Smooth muscle cell (in vitro differentiated cells): ENCODE data around the gene ZNF793. TPM values are rescaled to one million over a fixed set of nuclear protein-coding genes. Genes with fewer than 3 reads are reported as not detected.

ENCODE experiments used
- DNase-seq: peaks from one replicate; lab custom pipeline; 2025; ENCODE audit not compliant: unreplicated experiment; lab: John Stamatoyannopoulos, UW
- H2AFZ ChIP-seq: fragments of 200-600 bp; sonication (generic); 2 replicates; pipeline ENCODE4 v1.6.0; 2016; ENCODE audit warnings: antibody characterized with exemption, low read depth, mild to moderate bottlenecking
- H3F3A ChIP-seq: fragments of 200-600 bp; sonication (generic); 2 replicates; pipeline ENCODE4 v1.6.0; 2017; ENCODE audit warnings: antibody characterized with exemption, low read depth
- H3K27ac ChIP-seq: fragments of 200-600 bp; sonication (generic); 2 replicates; pipeline ENCODE4 v1.5.1; 2016; ENCODE audit warnings: low read depth, mild to moderate bottlenecking
- H3K27me3 ChIP-seq: fragments of 200-600 bp; sonication (generic); 2 replicates; pipeline ENCODE4 v1.6.1; 2016; ENCODE audit warnings: low read depth, mild to moderate bottlenecking
- H3K36me3 ChIP-seq: fragments of 200-600 bp; sonication (generic); 2 replicates; pipeline ENCODE4 v1.5.1; 2016; ENCODE audit warnings: low read depth
- H3K4me1 ChIP-seq: fragments of 200-600 bp; sonication (generic); 2 replicates; pipeline ENCODE4 v1.5.1; 2016; ENCODE audit warnings: low read depth
- H3K4me2 ChIP-seq: fragments of 200-600 bp; sonication (generic); 2 replicates; pipeline ENCODE4 v1.6.0; 2016; ENCODE audit warnings: mild to moderate bottlenecking
- H3K4me3 ChIP-seq: fragments of 200-600 bp; sonication (generic); 2 replicates; pipeline ENCODE4 v1.5.1; 2016; ENCODE audit warnings: mild to moderate bottlenecking
- H3K79me2 ChIP-seq: fragments of 200-600 bp; sonication (generic); 2 replicates; pipeline ENCODE4 v1.6.0; 2016; ENCODE audit warnings: low read depth, mild to moderate bottlenecking
- H3K9ac ChIP-seq: fragments of 200-600 bp; sonication (generic); 2 replicates; pipeline ENCODE4 v1.6.0; 2016; ENCODE audit warnings: low read depth
- H3K9me3 ChIP-seq: fragments of 200-600 bp; sonication (generic); replicated peaks from 2 replicates; pipeline ENCODE4 v1.5.1; 2016; ENCODE audit warnings: low read depth
- H4K20me1 ChIP-seq: fragments of 200-600 bp; sonication (generic); 2 replicates; pipeline ENCODE4 v1.6.0; 2016; ENCODE audit warnings: low read depth
- CTCF ChIP-seq: fragments of 200-600 bp; sonication (generic); IDR thresholded peaks from 2 replicates; pipeline ENCODE4 v1.5.1; 2017; ENCODE audit warnings: borderline replicate concordance, mild to moderate bottlenecking, antibody characterized with exemption; ENCODE audit not compliant: insufficient read depth, poor library complexity, severe bottlenecking
- WGBS: methylation state at CpG from one replicate; pipeline ENCODE4 v1.1.7; 2016; ENCODE audit warnings: low lambda C conversion rate; 5-methylcytosine and 5-hydroxymethylcytosine counted together
- polyA plus RNA-seq: library from polyadenylated mRNA; unstranded; fragments of >200 nt; fragmentation: Nextera tagmentation; extraction: Ambion mirVana; gene quantifications from 2 replicates; pipeline ENCODE4 v1.2.1, GENCODE V29; 2016
- total RNA-seq: library from RNA; depleted of rRNA; stranded (reverse); fragments of >200 nt; gene quantifications from 2 replicates; pipeline ENCODE4 v1.2.3, GENCODE V29; 2014

Gene ZNF793
- total and polyA plus RNA-seq, 2 experiments from 2014 or later, result 1.7 to 3.9 TPM

GRCh38 chr19:37467608-37468090 is 39.1 kb upstream of the ZNF793 start:
- no peak for TF ChIP-seq CTCF
- Histone ChIP-seq H3K79me2 (peaks cover 41% of the 10 kb centered on the region), H3K27ac (peak overlapping the region; percentile 68), H2AFZ (peak overlapping the region; percentile 87), H3K36me3 (peaks cover 35% of the 10 kb centered on the region), H4K20me1 (no peaks in the 10 kb centered on the region), H3K4me3 (peak overlapping the region; percentile 83), H3F3A (no peaks in the 10 kb centered on the region), H3K9me3 (peaks cover 12% of the 10 kb centered on the region), H3K27me3 (no peaks in the 10 kb centered on the region), H3K4me2 (peak overlapping the region; percentile 94), H3K4me1 (peaks cover 7% of the 10 kb centered on the region), H3K9ac (no peak overlapping the region)
- WGBS, result 64% methylated on average over 14 of the region's 18 CpGs
- DNase-seq, result no peak

- H3F3A ChIP-seq, result no peaks in the 10 kb centered on the region
- TF ChIP-seq CTCF, result no peak
- peaks cover 26% of the 10 kb centered on the region for H3K36me3 ChIP-seq
- peaks cover 52% of the 10 kb centered on the region for H3K79me2 ChIP-seq
- peak within 1 kb of the TSS; percentile 82 for H3K4me2 ChIP-seq
- no peaks in the 10 kb centered on the region for H3K27me3 ChIP-seq
- peak; percentile 32 for DNase-seq
- H3K4me3 ChIP-seq, result peak within 1 kb of the TSS; percentile 84
- 1% methylated on average over 63 of the region's 63 CpGs for WGBS
- peaks cover 7% of the 10 kb centered on the region for H3K9me3 ChIP-seq
- no peaks in the 10 kb centered on the region for H4K20me1 ChIP-seq
- H3K4me1 ChIP-seq, result peaks cover 7% of the 10 kb centered on the region
- peak within 1 kb of the TSS; percentile 47 for H3K27ac ChIP-seq
- H3K9ac ChIP-seq, result peak within 1 kb of the TSS; percentile 57
- peak within 1 kb of the TSS; percentile 97 for H2AFZ ChIP-seq
Observed at GRCh38 chr19:37468961-37469777, 37.6 kb upstream of the ZNF793 start, which contains the start of gene ZNF570. TSS of gene ZNF570 (plus strand) at chr19:37469356. CDS start at chr19:37470355, 999 bp downstream.

GRCh38 chr19:37470216-37470615 is 36.5 kb upstream of the ZNF793 start:
- no peak for DNase-seq
- no peak overlapping the region for H2AFZ ChIP-seq

More at GRCh38 chr19:37470216-37470615, 36.5 kb upstream of the ZNF793 start:
- Histone ChIP-seq H3K4me1 (peaks cover 7% of the 10 kb centered on the region), H4K20me1 (no peaks in the 10 kb centered on the region), H3K79me2 (peaks cover 48% of the 10 kb centered on the region), H3K36me3 (peaks cover 22% of the 10 kb centered on the region), H3K9me3 (peaks cover 6% of the 10 kb centered on the region), H3F3A (no peaks in the 10 kb centered on the region), H3K27me3 (no peaks in the 10 kb centered on the region), H3K9ac (no peak overlapping the region), H3K4me3 (peak overlapping the region; percentile 84), H3K4me2 (peak overlapping the region; percentile 82), H3K27ac (no peak overlapping the region)
- WGBS, result 89% methylated on average over 4 of the region's 4 CpGs
- TF ChIP-seq CTCF, result no peak
